ENCODE measurements around the gene PELI2.

Gene PELI2

DNA sequence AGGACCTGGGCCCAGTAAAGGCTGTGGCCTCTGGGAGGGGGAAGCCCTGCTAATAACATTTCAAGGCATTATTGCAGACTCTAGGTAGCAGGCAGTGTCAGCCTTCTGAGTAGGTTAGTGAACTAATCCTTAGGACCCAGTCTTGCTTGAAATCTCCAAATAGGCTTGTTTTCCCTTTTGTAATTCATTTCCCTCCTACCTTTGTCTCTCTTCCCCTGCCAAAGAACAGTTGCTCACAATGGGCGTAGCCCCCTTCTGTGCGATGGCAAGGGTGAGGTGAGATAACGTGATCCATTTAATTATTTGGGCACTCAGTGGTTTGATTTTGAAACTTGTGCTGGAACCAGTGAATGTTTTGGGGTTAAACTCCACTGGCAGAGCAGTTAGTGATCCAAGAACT lies 10.9 kb downstream of the PELI2 start:
- Histone ChIP-seq H3K36me3 (no peaks in the 10 kb centered on the region), H3K4me3 (ENCODE audit: low read depth, low read length) (no peak overlapping the region), H3K9me3 (no peaks in the 10 kb centered on the region), H3K4me1 (peaks cover 31% of the 10 kb centered on the region), H3K27me3 (no peaks in the 10 kb centered on the region)
- no peak for DNase-seq
- TF ChIP-seq, protein P1, sequence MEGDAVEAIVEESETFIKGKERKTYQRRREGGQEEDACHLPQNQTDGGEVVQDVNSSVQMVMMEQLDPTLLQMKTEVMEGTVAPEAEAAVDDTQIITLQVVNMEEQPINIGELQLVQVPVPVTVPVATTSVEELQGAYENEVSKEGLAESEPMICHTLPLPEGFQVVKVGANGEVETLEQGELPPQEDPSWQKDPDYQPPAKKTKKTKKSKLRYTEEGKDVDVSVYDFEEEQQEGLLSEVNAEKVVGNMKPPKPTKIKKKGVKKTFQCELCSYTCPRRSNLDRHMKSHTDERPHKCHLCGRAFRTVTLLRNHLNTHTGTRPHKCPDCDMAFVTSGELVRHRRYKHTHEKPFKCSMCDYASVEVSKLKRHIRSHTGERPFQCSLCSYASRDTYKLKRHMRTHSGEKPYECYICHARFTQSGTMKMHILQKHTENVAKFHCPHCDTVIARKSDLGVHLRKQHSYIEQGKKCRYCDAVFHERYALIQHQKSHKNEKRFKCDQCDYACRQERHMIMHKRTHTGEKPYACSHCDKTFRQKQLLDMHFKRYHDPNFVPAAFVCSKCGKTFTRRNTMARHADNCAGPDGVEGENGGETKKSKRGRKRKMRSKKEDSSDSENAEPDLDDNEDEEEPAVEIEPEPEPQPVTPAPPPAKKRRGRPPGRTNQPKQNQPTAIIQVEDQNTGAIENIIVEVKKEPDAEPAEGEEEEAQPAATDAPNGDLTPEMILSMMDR (IDR thresholded peaks at IDR 0.05; ENCODE audit: low read depth, low read length), result no peak

DNA sequence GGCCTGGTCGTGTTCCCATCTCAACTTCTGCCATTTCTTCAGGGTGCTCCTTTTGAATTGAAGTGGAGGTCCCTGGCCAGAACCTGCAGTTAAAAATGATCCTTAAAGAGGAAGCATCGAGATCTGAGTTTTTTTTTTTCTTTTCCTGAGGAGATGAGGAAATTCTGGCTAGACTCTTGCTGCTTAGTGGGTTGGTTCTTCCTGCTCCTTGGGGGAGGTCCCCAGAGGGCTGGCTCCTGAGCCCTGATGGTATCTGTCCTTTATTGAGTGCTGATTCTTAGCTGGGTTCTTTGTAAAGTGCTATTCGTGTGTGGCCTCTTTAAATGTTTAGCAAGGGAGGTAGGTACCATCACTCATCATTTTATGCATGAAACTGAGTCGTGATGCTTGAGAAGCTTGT lies 11.7 kb downstream of the PELI2 start:
- no peak for DNase-seq
- Histone ChIP-seq H3K4me1 (peaks cover 32% of the 10 kb centered on the region), H3K36me3 (no peaks in the 10 kb centered on the region), H3K9me3 (no peaks in the 10 kb centered on the region), H3K27me3 (no peaks in the 10 kb centered on the region), H3K4me3 (ENCODE audit: low read depth, low read length) (no peak overlapping the region)
- TF ChIP-seq, protein P1 (IDR thresholded peaks at IDR 0.05; ENCODE audit: low read depth, low read length), result no peak

DNA sequence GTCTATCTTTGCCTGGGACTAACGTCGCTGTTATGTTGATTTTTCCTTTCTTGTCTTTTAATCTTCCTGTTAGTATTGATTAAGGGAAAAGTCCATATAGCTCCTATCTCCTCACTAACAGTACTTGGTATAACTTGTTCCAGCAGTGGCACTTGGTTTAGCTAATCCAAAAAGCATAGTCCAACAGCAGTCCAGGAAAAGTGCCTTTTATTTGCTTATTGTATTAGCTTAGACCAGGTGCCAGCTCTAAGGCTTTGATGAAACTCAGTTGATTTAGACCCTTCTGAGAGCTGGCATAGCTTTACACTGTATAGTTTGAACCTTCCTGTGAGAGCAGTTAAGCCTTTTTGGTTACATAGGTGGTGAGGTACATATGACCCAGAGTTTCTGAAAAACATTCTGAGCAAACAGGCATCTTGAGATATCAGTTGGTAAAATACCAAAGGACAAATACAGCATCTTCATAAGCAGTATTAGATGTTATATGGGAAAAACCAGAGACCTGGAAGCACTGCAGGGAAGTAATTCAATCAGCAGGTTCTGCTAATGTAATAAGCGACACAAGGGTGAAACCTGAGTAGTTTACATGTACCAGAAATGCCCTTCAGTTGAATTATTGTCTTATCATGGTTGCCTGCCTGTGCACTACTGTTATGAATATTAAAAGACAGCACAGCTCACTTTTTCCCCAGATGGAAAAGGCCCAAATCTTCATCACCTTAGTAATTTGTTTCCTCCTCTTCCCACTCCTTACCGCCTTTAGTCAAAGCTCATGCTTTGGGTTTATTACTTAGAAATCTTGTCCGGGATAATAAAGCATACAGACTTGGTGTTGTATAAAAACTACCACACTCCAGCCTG lies 13.0 kb downstream of the PELI2 start:
- no peaks in the 10 kb centered on the region for H3K36me3 ChIP-seq
- H3K27me3 ChIP-seq, result no peaks in the 10 kb centered on the region
- TF ChIP-seq, protein P1 (IDR thresholded peaks at IDR 0.05; ENCODE audit: low read depth, low read length), result no peak
- H3K4me3 ChIP-seq (ENCODE audit: low read depth, low read length), result peak overlapping the region; percentile 12; the same call in 1 of the 2 replicates
- H3K4me1 ChIP-seq, result peaks cover 33% of the 10 kb centered on the region
- DNase-seq, result peak; percentile 35
- H3K9me3 ChIP-seq, result no peaks in the 10 kb centered on the region

DNA sequence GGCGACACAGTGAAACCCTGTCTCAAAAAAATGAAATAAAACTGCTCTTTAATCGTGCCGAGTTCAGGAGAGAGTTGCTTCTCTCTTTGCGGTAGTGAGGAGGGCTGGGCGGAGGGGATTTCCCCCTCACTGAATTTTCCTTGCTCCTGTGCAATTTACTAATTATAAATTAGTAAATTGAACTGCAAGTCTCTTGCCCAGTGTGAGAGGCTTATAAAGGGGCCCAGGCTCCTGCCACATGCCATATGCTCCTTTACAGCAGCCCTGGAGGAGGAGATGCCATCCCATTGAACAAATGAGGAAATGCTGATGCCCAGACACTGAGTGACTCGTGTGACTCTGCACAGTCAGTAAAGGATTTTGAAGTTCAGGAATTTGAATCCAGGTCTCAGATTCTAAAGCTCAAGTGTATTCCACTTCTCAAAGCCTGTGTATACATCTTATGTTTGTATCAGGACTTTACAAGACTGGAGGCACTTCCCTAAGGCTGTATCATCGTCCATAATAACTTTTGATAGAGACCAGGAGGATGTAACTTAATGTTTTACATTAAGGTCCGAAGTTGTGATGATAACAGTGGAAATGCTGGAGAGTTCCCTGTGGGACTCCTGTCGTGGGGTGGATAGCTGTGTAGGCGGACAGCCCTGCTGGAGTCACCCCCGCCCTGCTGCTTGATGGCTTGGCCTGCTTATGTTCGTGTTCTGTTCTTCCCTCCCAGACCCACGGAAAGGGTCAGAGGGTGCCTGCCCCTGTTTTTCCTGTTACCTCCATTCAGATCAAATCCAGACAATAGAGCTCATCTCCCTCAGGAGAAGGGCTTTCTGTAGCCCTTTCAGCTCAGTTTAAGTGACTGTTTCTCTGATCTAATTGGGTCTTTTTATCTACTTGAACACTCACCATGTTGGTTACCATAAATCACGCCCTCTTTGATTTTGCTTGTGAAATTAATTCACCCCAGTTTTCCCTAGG lies 13.9 kb downstream of the PELI2 start:
- Histone ChIP-seq H3K4me1 (peaks cover 31% of the 10 kb centered on the region), H3K4me3 (ENCODE audit: low read depth, low read length) (peak overlapping the region; percentile 19; the same call in 1 of the 2 replicates), H3K27me3 (no peaks in the 10 kb centered on the region), H3K36me3 (no peaks in the 10 kb centered on the region), H3K9me3 (no peaks in the 10 kb centered on the region)
- TF ChIP-seq, protein P1 (IDR thresholded peaks at IDR 0.05; ENCODE audit: low read depth, low read length), result no peak
- peak; percentile 42 for DNase-seq

DNA sequence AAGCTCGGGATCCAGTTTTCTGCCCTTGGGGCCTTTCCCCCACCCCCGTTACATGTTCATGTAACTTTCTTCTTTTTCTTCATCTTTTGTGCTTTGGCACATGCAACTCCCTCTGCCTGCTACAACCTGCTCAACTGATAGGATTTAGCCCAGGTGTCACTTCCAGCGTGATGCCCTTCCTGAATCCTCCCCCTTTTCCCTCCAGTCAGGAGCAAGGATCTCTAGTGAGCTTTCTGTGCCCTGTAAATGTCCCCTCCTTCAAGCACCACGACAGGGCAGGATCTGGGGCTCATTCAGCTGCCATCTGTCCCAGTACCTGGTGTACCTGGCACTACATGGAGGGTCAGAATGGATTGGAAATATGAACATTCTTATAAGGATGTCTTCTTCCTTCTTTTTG lies 15.3 kb downstream of the PELI2 start:
- Histone ChIP-seq H3K36me3 (no peaks in the 10 kb centered on the region), H3K27me3 (no peaks in the 10 kb centered on the region; the same call in 1 of the 2 replicates), H3K4me1 (peaks cover 37% of the 10 kb centered on the region), H3K4me3 (ENCODE audit: low read depth, low read length) (no peak overlapping the region), H3K9me3 (no peaks in the 10 kb centered on the region)
- TF ChIP-seq, protein P1 (IDR thresholded peaks at IDR 0.05; ENCODE audit: low read depth, low read length), result no peak
- DNase-seq, result no peak

Measured in BE2C (cell line).